Nephron (organoid): ENCODE measurements around the gene JMJD8.

ENCODE experiments used
- H3K27ac Mint-ChIP-seq, 3 experiments: 2 replicates each; pipeline ENCODE4 v1.8.0; 2020; ENCODE audit warnings: mixed read lengths in 3 of 3, mild to moderate bottlenecking in 2 of 3, moderate library complexity in 1 of 3
- H3K27me3 Mint-ChIP-seq: 2 replicates; pipeline ENCODE4 v1.8.0; 2021; ENCODE audit warnings: low read depth, mild to moderate bottlenecking, moderate library complexity, mixed read lengths
- H3K36me3 Mint-ChIP-seq: 2 replicates; pipeline ENCODE4 v1.8.0; 2020; ENCODE audit warnings: low read depth, mixed read lengths
- H3K4me1 Mint-ChIP-seq: 2 replicates; pipeline ENCODE4 v1.8.0; 2020; ENCODE audit warnings: mixed read lengths
- H3K4me3 Mint-ChIP-seq, 3 experiments: 2 replicates each; pipeline ENCODE4 v1.8.0; 2020; ENCODE audit warnings: mild to moderate bottlenecking in 3 of 3, mixed read lengths in 3 of 3, moderate library complexity in 2 of 3
- H3K9me3 Mint-ChIP-seq: 2 replicates; pipeline ENCODE4 v1.8.0; 2020; ENCODE audit warnings: mixed read lengths
- TF ChIP-seq, protein P1 (sequence below), 3 experiments: fragments of 200-600 bp; sonication (generic); IDR thresholded peaks; one replicate each; pipeline ENCODE4 v1.5.0; 2021; ENCODE audit warnings: antibody characterized with exemption in 3 of 3; ENCODE audit not compliant: unreplicated experiment in 3 of 3

Gene JMJD8

DNA sequence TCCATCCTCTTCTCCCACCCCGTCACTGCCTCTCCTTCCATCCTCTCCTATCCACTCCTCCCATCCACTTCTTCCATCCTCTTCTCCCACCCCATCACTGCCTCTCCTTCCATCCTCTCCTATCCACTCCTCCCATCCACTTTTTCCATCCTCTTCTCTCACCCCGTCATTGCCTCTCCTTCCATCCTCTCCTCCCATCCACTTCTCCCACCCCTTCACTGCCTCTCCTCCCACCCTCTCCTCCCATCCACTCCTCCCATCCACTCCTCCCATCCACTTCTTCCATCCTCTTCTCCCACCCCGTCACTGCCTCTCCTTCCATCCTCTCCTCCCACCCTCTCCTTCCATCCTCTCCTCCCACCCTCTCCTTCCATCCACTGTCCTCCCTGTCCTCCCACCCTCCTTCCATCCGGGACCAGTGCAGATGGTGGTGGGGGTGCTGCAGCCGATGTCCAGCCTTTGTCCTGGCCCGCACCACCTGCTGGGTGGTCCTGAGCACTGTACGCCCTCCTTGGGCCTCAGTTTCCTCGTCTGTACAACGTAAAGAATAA, 52.3 kb downstream of the JMJD8 start:
- peaks cover 8% of the 10 kb centered on the region for H3K36me3 Mint-ChIP-seq
- H3K27me3 Mint-ChIP-seq = peaks cover 5% of the 10 kb centered on the region
- TF ChIP-seq, protein P1, sequence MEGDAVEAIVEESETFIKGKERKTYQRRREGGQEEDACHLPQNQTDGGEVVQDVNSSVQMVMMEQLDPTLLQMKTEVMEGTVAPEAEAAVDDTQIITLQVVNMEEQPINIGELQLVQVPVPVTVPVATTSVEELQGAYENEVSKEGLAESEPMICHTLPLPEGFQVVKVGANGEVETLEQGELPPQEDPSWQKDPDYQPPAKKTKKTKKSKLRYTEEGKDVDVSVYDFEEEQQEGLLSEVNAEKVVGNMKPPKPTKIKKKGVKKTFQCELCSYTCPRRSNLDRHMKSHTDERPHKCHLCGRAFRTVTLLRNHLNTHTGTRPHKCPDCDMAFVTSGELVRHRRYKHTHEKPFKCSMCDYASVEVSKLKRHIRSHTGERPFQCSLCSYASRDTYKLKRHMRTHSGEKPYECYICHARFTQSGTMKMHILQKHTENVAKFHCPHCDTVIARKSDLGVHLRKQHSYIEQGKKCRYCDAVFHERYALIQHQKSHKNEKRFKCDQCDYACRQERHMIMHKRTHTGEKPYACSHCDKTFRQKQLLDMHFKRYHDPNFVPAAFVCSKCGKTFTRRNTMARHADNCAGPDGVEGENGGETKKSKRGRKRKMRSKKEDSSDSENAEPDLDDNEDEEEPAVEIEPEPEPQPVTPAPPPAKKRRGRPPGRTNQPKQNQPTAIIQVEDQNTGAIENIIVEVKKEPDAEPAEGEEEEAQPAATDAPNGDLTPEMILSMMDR (IDR thresholded peaks at IDR 0.05; ENCODE audit: unreplicated experiment in 3 of 3) = no peak
- H3K9me3 Mint-ChIP-seq = no peaks in the 10 kb centered on the region
- H3K4me3 Mint-ChIP-seq = peak overlapping the region; percentile 30 to 71 (median 56)
- H3K27ac Mint-ChIP-seq = peak overlapping the region in 1 of 3 experiments; percentile 59
- H3K4me1 Mint-ChIP-seq = peaks cover 14% of the 10 kb centered on the region
